Peyer's patch (tissue), 4 donors: ENCODE data around the gene FOXO6. TPM values are rescaled to one million over a fixed set of nuclear protein-coding genes. Genes with fewer than 3 reads are reported as not detected.
A peak's percentile ranks its signal among the peaks of the same experiment; 100 is the strongest.

Experiments
- DNase-seq, 3 donors: peaks; one replicate each; pipeline ENCODE4 v3.0.0-alpha.2; 2017 to 2019
- H3K27ac ChIP-seq, 4 donors: fragments of 200-600 bp; sonication (generic); one replicate each; pipeline ENCODE4 v1.5.1; 2016 to 2019
- H3K27me3 ChIP-seq, 2 donors: fragments of 200-600 bp; sonication (generic); one replicate each; pipeline ENCODE4 v1.5.1; 2019
- H3K36me3 ChIP-seq, 3 donors: fragments of 200-600 bp; sonication (generic); one replicate each; pipeline ENCODE4 v1.5.1; 2016 to 2019
- H3K4me1 ChIP-seq, 4 donors: fragments of 200-600 bp; sonication (generic); one replicate each; pipeline ENCODE4 v1.5.1; 2016 to 2019
- H3K4me3 ChIP-seq, 4 donors: fragments of 200-600 bp; sonication (generic); 1 replicate in 3 of 4; 2 replicates in 1 of 4; pipeline ENCODE4 v1.5.1; 2016 to 2019; ENCODE audit warnings: mild to moderate bottlenecking in 1 of 4
- H3K9me3 ChIP-seq, 4 donors: fragments of 200-600 bp; sonication (generic); one replicate each; pipeline ENCODE4 v1.5.1; 2016 to 2019; ENCODE audit warnings: mild to moderate bottlenecking in 1 of 4
- POLR2A ChIP-seq, 2 donors: fragments of 450-650 bp; IDR thresholded peaks; one replicate each; pipeline ENCODE4 v1.5.1; 2017; ENCODE audit warnings: antibody characterized with exemption in 2 of 2, mild to moderate bottlenecking in 2 of 2, moderate library complexity in 2 of 2
- total RNA-seq, 4 donors: library from RNA; depleted of rRNA; stranded (reverse); fragments of >200 nt; gene quantifications; one replicate each; pipeline ENCODE4 v1.1.0, GENCODE V29; 2016
- TF ChIP-seq, protein P1 (sequence below), 6 experiments: fragments of 450-650 bp in 4 of 6; fragments of 200-600 bp in 2 of 6; sonication (generic) in 1 of 6; IDR thresholded peaks; one replicate each; pipeline ENCODE4 v1.5.1; 2017 to 2019; ENCODE audit warnings: antibody characterized with exemption in 6 of 6, mild to moderate bottlenecking in 3 of 6, moderate library complexity in 1 of 6

FOXO6 gene
- total RNA-seq, 4 donors from 2014 or later, result 0.53 to 1.1 TPM; not detected in 2

DNA sequence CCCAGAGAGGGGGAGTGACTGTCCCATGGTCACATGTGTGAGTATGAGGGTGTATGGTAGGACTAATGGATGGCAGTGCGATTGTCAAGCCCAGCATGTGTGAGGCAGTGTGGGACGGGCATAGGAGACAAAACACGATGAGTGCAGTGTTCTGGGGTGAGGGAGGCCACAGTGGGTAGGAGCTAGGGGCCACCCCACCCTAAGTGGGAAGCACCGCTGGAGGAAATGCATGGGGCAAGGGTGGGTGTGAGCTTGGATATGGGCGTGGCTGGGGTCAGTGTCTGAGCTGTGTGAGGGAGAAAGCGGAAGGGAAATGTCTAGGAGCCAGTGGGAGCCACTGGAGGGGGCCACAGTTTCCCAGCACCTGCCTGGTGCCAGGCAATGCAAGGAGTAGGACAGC is 56.5 kb downstream of the FOXO6 start:
- H3K27ac ChIP-seq, result no peak overlapping the region
- TF ChIP-seq POLR2A (IDR thresholded peaks at IDR 0.05), result no peak

DNA sequence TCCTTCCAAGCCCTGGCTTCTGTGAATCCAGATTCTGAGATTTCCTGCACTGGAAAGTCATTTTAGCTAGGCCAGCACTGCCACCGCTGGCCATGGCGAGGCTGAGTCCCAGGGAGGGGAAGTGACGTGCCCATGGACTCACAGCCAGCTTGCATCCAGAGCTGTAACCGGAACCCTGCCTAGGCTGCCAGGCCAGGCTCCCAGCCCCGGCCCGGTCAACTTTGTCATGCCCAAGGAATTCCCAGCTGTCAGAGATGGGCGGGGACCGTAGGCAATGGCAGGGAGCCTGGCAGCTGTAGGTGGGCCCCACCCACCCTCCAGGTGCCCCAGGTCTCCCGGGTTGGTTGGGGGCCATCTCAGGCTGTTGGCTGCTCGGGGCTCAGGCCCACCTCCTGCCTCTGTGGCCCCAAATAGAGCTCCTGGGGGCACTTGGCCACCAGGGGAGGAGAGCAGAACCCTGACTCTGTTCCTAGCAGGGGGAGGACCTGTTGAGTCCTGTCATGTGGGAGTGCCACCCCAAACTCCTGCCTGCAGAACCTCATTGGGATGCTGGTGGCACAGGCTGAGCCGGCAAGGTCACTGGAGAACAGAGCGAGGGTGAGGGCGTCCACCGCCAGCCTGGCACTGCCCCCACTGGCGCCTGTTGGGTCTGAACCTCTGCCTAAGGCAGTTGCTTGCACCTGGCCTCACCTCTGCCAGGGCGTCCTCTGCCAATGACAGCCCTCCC is 57.8 kb downstream of the FOXO6 start:
- H3K4me1 ChIP-seq, result peaks cover 0 to 9% (median 0%) of the 10 kb centered on the region in 4 donors
- H3K4me3 ChIP-seq, result no peak overlapping the region
- TF ChIP-seq POLR2A (IDR thresholded peaks at IDR 0.05), result no peak
- TF ChIP-seq, protein P1, sequence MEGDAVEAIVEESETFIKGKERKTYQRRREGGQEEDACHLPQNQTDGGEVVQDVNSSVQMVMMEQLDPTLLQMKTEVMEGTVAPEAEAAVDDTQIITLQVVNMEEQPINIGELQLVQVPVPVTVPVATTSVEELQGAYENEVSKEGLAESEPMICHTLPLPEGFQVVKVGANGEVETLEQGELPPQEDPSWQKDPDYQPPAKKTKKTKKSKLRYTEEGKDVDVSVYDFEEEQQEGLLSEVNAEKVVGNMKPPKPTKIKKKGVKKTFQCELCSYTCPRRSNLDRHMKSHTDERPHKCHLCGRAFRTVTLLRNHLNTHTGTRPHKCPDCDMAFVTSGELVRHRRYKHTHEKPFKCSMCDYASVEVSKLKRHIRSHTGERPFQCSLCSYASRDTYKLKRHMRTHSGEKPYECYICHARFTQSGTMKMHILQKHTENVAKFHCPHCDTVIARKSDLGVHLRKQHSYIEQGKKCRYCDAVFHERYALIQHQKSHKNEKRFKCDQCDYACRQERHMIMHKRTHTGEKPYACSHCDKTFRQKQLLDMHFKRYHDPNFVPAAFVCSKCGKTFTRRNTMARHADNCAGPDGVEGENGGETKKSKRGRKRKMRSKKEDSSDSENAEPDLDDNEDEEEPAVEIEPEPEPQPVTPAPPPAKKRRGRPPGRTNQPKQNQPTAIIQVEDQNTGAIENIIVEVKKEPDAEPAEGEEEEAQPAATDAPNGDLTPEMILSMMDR (IDR thresholded peaks at IDR 0.05), result peak in 1 of 6 experiments; percentile 6
- H3K27me3 ChIP-seq, result no peaks in the 10 kb centered on the region
- H3K36me3 ChIP-seq, result no peaks in the 10 kb centered on the region
- no peaks in the 10 kb centered on the region for H3K9me3 ChIP-seq
- peak overlapping the region in 3 of 4 donors; percentile 2 to 74 (median 54) for H3K27ac ChIP-seq
- DNase-seq, result peak in 2 of 3 donors; percentile 83 to 88

More for the DNA sequence above, 56.5 kb downstream of the FOXO6 start:
- no peak for DNase-seq
- Histone ChIP-seq H3K4me3 (no peak overlapping the region), H3K9me3 (no peaks in the 10 kb centered on the region), H3K4me1 (peaks cover 0 to 9% (median 0%) of the 10 kb centered on the region in 4 donors), H3K27me3 (no peaks in the 10 kb centered on the region), H3K36me3 (no peaks in the 10 kb centered on the region)

DNA sequence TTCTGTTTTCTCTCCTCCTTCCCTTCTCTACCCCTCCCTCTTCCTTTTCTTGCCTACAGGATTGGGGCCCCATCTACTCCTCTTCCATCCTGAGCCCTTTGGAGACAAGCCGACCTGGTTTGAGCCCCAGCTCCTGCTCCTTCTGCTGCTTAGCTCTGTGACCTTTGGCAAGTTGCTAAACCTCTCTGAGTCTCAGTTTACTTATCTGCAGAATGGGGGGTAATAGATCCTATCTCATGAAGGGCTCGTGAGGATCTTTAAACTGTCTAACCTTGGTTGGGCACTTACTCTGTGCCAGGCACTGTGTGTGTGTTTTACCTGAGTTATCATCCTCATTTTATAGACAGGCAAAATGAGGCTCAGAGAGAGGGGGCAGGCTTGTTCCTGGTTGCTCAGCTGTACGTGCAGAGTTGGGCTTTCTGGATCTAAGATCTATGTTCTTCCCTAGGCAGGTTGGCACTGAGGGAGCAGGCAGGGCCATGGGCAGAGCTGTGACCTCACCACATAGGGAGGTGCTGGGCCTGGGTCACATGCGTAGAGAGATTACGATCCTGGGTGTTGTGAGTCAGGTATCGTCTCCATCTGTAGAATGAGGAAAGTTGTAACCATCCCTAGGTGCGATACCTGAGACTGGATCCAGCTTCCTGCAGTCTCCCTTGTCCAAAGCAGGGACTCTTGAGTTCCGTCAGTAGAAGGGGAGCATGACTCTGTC is 58.5 kb downstream of the FOXO6 start:
- no peak for DNase-seq
- peak overlapping the region in 1 of 4 donors; percentile 74 for H3K27ac ChIP-seq

DNA sequence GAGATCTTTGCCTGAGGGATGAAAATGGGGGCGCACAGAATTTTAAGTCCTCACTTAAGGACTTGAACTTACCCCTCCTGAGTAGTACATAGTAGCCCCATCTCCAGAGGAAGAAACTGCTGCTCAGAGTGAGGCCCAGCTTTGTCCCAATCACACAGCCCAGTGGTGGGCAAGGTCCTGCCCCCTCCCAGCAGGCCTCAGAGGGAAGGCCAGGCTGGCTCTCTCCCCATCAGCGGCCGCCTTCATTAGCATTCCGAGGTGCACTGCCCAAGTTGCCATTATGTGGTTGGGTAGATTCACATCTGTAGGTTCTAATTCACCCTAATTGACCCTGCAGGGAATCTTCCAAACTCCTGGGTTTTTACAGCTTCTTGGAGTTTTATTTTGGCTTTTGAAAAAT is 59.1 kb downstream of the FOXO6 start:
- no peaks in the 10 kb centered on the region for H3K9me3 ChIP-seq
- no peak for DNase-seq
- no peaks in the 10 kb centered on the region for H3K27me3 ChIP-seq
- no peaks in the 10 kb centered on the region for H3K36me3 ChIP-seq
- peaks cover 0 to 9% (median 0%) of the 10 kb centered on the region in 4 donors for H3K4me1 ChIP-seq
- no peak for TF ChIP-seq POLR2A (IDR thresholded peaks at IDR 0.05)
- TF ChIP-seq, protein P1 (IDR thresholded peaks at IDR 0.05), result no peak
- no peak overlapping the region for H3K4me3 ChIP-seq
- H3K27ac ChIP-seq, result no peak overlapping the region

More for the DNA sequence above, 58.5 kb downstream of the FOXO6 start:
- H3K9me3 ChIP-seq, result no peaks in the 10 kb centered on the region
- no peak overlapping the region for H3K4me3 ChIP-seq
- TF ChIP-seq, protein P1 (IDR thresholded peaks at IDR 0.05), result no peak
- TF ChIP-seq POLR2A (IDR thresholded peaks at IDR 0.05), result no peak
- no peaks in the 10 kb centered on the region for H3K27me3 ChIP-seq
- H3K4me1 ChIP-seq, result peaks cover 0 to 9% (median 0%) of the 10 kb centered on the region in 4 donors
- no peaks in the 10 kb centered on the region for H3K36me3 ChIP-seq

DNA sequence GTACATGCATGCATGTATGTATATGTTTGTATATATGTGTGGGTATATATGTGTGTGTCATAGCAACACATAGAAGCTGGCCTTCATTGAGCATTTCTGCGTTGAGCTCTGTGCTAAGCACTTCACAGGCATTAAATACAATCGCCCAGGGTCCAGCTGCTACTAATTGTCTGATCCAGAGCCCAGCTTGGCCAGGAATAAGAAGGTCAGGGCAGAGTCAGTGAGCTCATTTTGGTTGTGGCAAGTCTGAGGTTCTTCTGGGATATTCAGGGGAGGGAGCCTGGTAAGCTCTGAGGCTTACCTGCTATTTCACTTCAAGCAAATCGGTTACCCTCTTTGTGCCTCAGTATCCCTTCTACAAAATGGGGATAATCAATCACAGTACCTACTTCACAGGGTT is 59.6 kb downstream of the FOXO6 start:
- H3K4me3 ChIP-seq, result no peak overlapping the region
- H3K27ac ChIP-seq, result no peak overlapping the region
- TF ChIP-seq POLR2A (IDR thresholded peaks at IDR 0.05), result no peak
- TF ChIP-seq, protein P1 (IDR thresholded peaks at IDR 0.05), result no peak
- H3K36me3 ChIP-seq, result no peaks in the 10 kb centered on the region
- no peaks in the 10 kb centered on the region for H3K9me3 ChIP-seq
- DNase-seq, result no peak
- peaks cover 0 to 9% (median 0%) of the 10 kb centered on the region in 4 donors for H3K4me1 ChIP-seq
- H3K27me3 ChIP-seq, result no peaks in the 10 kb centered on the region

DNA sequence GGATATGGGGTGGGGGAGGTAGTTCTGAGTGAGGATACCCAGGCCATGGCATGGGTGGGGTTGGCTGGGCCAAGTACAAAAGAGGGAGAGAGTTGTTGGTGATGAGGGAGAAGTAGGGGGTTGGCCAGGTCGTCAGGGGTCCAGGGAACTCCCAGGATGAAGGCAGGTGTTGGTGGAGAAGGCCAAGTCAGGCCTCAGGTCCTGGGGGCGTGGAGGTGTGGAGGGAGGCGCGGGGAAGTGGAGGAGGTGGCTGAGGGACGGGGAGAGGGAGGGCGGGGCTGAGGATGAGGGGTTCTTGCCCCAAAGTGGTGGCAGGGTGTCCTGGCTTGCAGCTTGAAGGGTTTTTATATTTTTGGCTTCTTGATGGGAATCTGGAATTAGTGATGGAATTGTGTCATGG is 61.1 kb downstream of the FOXO6 start:
- DNase-seq, result no peak
- Histone ChIP-seq H3K27me3 (no peaks in the 10 kb centered on the region), H3K36me3 (no peaks in the 10 kb centered on the region), H3K9me3 (no peaks in the 10 kb centered on the region), H3K4me1 (peaks cover 0 to 9% (median 0%) of the 10 kb centered on the region in 4 donors), H3K27ac (no peak overlapping the region), H3K4me3 (no peak overlapping the region)
- TF ChIP-seq POLR2A (IDR thresholded peaks at IDR 0.05), result no peak
- TF ChIP-seq, protein P1 (IDR thresholded peaks at IDR 0.05), result no peak
